ENCODE data around the gene KRT71.

DNA sequence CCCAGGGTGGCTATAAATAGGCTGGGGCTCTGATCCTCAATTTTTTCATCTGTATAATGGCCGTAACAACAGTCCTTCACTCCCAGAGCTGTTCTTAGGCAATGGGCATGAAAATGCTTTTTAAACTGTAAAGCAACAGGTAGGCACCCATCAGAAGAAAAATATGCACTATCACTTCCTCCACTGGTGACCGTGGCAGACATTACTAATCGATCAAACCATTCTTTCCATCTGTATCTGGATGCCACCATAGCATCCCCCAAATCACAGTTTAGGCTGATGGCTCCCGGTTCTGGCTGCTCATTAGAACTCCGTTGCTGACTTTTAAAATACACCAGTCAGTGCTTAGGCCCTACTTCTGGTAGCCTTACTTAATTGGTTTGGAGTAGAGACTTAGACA is 11.2 kb downstream of the KRT71 start:
- TF ChIP-seq, protein P1, sequence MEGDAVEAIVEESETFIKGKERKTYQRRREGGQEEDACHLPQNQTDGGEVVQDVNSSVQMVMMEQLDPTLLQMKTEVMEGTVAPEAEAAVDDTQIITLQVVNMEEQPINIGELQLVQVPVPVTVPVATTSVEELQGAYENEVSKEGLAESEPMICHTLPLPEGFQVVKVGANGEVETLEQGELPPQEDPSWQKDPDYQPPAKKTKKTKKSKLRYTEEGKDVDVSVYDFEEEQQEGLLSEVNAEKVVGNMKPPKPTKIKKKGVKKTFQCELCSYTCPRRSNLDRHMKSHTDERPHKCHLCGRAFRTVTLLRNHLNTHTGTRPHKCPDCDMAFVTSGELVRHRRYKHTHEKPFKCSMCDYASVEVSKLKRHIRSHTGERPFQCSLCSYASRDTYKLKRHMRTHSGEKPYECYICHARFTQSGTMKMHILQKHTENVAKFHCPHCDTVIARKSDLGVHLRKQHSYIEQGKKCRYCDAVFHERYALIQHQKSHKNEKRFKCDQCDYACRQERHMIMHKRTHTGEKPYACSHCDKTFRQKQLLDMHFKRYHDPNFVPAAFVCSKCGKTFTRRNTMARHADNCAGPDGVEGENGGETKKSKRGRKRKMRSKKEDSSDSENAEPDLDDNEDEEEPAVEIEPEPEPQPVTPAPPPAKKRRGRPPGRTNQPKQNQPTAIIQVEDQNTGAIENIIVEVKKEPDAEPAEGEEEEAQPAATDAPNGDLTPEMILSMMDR (IDR thresholded peaks at IDR 0.05) = no peak
- TF ChIP-seq EP300 (IDR thresholded peaks at IDR 0.05) (no peak), POLR2AphosphoS5 (IDR thresholded peaks at IDR 0.05) (no peak)
